ENCODE measurements around the gene OPA3. TPM values are rescaled to one million over a fixed set of nuclear protein-coding genes. Genes with fewer than 3 reads are reported as not detected.

The OPA3 gene
- polyA plus RNA-seq, 5 donors, result 5.8 to 9.4 (median 6.0) TPM

DNA sequence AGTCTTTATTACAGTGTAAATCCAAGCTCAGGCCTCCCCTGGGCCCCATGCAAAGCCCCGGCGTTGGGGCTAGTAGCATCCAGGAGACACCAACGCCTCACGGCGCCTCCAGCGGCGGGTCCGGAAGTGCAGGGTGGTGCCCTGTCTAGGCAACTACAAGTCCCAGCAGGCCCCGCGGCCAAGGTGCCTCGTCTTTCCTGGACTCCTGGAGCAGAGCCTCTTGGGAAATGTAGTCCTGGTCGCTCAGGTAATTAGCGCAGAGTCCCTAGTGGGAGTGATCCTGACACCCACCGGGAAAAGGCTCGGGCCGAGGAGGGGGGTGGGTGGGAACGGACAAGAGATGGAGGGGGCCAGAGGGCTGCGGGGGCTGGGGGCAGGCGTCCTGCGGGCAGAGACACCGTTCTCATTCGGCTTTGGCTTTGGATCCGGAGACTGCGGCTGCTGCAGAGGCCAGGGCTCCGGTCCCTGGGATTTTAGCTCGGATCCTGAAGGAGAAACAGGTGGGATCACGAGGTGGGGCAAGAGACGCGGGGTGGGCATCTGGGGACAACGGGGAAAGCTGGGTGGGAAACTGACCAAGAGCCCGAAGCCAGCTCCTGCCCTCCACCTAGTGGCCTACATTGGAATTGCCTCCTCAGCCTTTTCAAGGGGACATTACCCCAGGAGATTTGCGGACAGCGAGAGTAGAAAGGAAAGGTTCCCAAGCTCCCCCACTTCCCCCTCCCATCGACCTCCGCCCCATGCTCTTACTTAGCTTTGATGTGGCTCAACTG lies 99.1 kb downstream of the OPA3 start:
- DNase-seq, result peak; percentile 84 to 90

DNA sequence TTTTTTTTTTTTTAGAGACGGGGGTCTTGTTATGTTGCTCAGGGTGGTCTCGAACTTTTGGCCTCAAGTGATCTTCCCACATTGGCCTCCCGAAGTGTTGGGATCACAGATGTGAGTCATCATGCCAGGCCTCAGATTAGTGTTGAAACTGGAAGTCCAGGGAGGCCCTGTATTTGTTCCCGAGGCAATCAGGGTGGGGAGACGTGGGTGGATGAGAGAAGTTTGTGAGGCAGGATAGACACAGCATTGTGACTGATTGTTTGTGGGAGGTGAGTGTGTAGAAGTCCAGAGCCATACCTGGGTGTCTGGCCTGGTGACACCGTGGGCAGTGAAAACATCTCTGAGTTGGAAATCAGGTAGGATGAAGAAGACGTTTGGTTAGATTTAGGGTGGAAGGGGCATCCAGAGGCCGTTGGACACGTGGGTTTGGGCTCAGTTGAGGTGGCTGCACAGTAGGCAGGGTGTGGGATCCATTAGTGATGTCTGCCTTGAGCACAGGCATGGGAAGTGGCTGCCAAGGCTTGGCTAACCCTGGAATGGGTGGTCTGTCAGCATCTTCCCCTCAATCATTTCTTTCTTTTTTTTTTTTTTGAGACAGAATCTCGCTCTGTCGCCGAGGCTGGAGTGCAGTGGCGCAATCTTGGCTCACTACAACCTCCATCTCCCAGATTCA lies 100.2 kb downstream of the OPA3 start:
- no peak for DNase-seq

DNA sequence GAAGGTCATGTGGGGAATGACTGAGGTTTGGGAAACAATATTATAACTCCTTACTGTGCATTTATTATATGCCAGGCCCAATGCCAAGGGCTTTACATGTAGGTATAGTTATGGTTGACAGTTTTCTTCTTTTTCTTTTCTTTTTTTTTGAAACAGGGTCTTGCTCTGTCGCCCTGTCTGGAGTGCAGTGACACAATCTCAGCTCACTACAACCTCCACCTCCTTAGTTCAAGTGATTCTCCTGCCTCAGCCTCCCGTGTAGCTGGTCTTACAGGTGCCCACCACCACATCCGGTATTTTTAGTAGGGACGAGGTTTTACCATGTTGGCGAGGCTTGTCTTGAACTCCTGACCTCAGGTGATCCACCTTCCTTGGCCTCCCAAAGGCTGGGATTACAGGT lies 101.6 kb downstream of the OPA3 start:
- no peak for DNase-seq

DNA sequence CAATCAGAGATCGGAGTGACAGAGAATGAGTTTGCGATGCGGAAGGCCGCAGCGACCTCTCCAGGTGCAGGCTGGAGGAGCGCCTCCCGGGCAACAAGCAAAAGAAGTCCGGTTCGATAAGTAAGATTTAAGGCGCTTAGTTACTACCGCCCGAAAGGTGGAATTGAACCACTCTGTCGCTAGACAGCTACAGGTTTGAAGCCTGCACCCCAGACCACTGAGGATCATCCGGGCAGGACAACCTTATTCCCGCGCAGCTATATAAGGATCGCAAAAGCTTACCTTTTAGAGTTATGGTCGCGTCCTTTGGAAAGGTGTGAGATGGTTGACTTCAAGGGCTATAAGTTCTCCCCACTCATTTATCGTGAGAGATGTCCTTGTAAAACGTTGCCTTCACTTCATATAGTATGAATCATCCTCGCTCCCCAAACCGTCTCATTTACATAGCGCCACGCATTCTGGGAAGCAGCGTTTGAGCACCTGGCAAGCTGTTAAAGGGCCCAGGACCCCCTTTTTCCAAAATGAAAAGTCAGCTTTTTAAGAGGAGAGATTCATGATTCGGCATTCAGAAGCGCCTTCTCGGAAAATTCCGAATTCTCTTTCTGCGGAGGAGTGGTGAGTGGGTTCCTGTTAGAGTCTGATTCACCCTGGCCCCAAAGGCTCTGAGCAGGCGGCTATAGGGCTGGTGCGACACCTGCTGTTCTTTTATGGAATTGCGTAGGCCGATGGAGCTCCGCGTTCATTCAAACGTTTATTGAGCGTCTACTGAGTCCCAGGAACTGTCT lies 106.0 kb downstream of the OPA3 start:
- DNase-seq, result peak; percentile 89 to 92

DNA sequence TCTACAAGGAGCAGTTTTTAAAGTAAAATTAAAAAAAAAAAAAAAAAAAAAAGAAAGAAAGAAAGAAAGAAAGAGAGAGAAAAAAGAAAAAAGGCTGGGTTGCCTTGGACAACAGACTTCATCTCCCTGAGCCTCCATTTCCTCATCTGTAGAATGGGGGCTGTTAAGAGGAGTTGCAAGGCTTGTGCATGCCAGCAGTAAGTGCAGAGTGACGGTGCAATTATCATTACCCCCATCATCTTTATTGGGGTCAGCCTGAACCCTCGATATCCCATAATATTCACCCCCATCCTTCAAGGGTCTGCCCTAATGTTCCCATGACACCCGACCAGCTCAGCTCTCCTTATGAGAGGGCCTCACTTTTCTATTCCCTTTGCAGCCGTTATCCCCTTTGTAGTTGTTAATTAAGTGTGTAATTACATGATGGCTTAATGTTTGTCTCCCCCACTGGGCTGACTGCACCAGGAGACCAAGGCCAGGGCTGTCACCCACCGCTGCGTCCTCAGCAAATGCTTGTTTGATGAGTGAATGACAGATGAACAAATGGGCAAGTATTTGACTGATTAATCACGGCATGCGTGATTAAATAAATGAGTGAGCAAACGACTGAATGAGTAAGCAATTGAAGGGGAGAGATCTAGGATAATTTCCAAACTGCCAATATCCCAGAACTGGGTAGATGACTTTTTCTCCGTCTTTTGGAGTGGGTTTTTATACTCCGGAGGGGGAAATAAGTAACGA lies 106.7 kb downstream of the OPA3 start:
- no peak for DNase-seq

Other genes starting within 250 kb of the OPA3 start
- gene KLC3, start 244.1 kb downstream of the OPA3 start, polyA plus RNA-seq (ENCODE audit: insufficient read depth in 1 of 5, insufficient read length in 5 of 5, low replicate concordance in 1 of 5), result 1 to 10 TPM in 1 of 5 donors, under 1 TPM in 4; 0.34 to 1.2 (median 0.65) TPM
- 10 to 100 TPM; 27.8 to 35.8 (median 32.2) TPM for gene ERCC2, start 214.2 kb downstream of the OPA3 start, polyA plus RNA-seq (ENCODE audit: insufficient read depth in 1 of 5, insufficient read length in 5 of 5, low replicate concordance in 1 of 5)
- gene PPP1R13L, start 179.7 kb downstream of the OPA3 start, polyA plus RNA-seq (ENCODE audit: insufficient read depth in 1 of 5, insufficient read length in 5 of 5, low replicate concordance in 1 of 5), result 10 to 100 TPM; 11.2 to 20.0 (median 13.6) TPM
- gene POLR1G, start 178.2 kb downstream of the OPA3 start, polyA plus RNA-seq (ENCODE audit: insufficient read depth in 1 of 5, insufficient read length in 5 of 5, low replicate concordance in 1 of 5), result 1 to 10 TPM; 2.8 to 5.5 (median 3.6) TPM
- 100 to 1,000 TPM in 1 of 5 donors, 10 to 100 TPM in 4; 77.2 to 123 (median 93.4) TPM for gene ERCC1, start 160.9 kb downstream of the OPA3 start, polyA plus RNA-seq (ENCODE audit: insufficient read depth in 1 of 5, insufficient read length in 5 of 5, low replicate concordance in 1 of 5)
- gene FOSB, start 116.8 kb downstream of the OPA3 start, polyA plus RNA-seq (ENCODE audit: insufficient read depth in 1 of 5, insufficient read length in 5 of 5, low replicate concordance in 1 of 5), result 100 to 1,000 TPM in 4 of 5 donors, 10 to 100 TPM in 1; 15.5 to 269 (median 169) TPM
- 10 to 100 TPM; 10.1 to 14.7 (median 11.2) TPM for gene RTN2, start 87.8 kb downstream of the OPA3 start, polyA plus RNA-seq (ENCODE audit: insufficient read depth in 1 of 5, insufficient read length in 5 of 5, low replicate concordance in 1 of 5)
- under 1 TPM; 0.15 to 0.49 (median 0.28) TPM for gene PPM1N, start 86.4 kb downstream of the OPA3 start, polyA plus RNA-seq (ENCODE audit: insufficient read depth in 1 of 5, insufficient read length in 5 of 5, low replicate concordance in 1 of 5)
- 10 to 100 TPM; 47.8 to 59.7 (median 57.2) TPM for gene VASP, start 77.3 kb downstream of the OPA3 start, polyA plus RNA-seq (ENCODE audit: insufficient read depth in 1 of 5, insufficient read length in 5 of 5, low replicate concordance in 1 of 5)
- gene GPR4, start 17.4 kb upstream of the OPA3 start, polyA plus RNA-seq (ENCODE audit: insufficient read depth in 1 of 5, insufficient read length in 5 of 5, low replicate concordance in 1 of 5), result 1 to 10 TPM; 2.5 to 5.3 (median 3.7) TPM
- gene EML2, start 54.6 kb upstream of the OPA3 start, polyA plus RNA-seq (ENCODE audit: insufficient read depth in 1 of 5, insufficient read length in 5 of 5, low replicate concordance in 1 of 5), result 10 to 100 TPM; 24.3 to 31.4 (median 29.8) TPM
- gene GIPR, start 83.4 kb upstream of the OPA3 start, polyA plus RNA-seq (ENCODE audit: insufficient read depth in 1 of 5, insufficient read length in 5 of 5, low replicate concordance in 1 of 5), result 1 to 10 TPM; 2.8 to 8.7 (median 5.2) TPM
- gene SNRPD2, start 107.2 kb upstream of the OPA3 start, polyA plus RNA-seq (ENCODE audit: insufficient read depth in 1 of 5, insufficient read length in 5 of 5, low replicate concordance in 1 of 5), result 100 to 1,000 TPM; 328 to 445 (median 361) TPM
- gene QPCTL, start 107.9 kb upstream of the OPA3 start, polyA plus RNA-seq (ENCODE audit: insufficient read depth in 1 of 5, insufficient read length in 5 of 5, low replicate concordance in 1 of 5), result 10 to 100 TPM in 4 of 5 donors, 1 to 10 TPM in 1; 7.2 to 14.6 (median 11.4) TPM
- gene FBXO46, start 146.1 kb upstream of the OPA3 start, polyA plus RNA-seq (ENCODE audit: insufficient read depth in 1 of 5, insufficient read length in 5 of 5, low replicate concordance in 1 of 5), result 10 to 100 TPM; 10.2 to 22.1 (median 17.6) TPM
- gene MEIOSIN, start 148.6 kb upstream of the OPA3 start, polyA plus RNA-seq (ENCODE audit: insufficient read depth in 1 of 5, insufficient read length in 5 of 5, low replicate concordance in 1 of 5), result not detected
- 10 to 100 TPM; 10.7 to 39.5 (median 20.0) TPM for gene SIX5, start 184.4 kb upstream of the OPA3 start, polyA plus RNA-seq (ENCODE audit: insufficient read depth in 1 of 5, insufficient read length in 5 of 5, low replicate concordance in 1 of 5)
- gene DMPK, start 197.7 kb upstream of the OPA3 start, polyA plus RNA-seq (ENCODE audit: insufficient read depth in 1 of 5, insufficient read length in 5 of 5, low replicate concordance in 1 of 5), result 10 to 100 TPM; 43.9 to 89.6 (median 52.9) TPM
- gene DMWD, start 208.0 kb upstream of the OPA3 start, polyA plus RNA-seq (ENCODE audit: insufficient read depth in 1 of 5, insufficient read length in 5 of 5, low replicate concordance in 1 of 5), result 10 to 100 TPM; 23.6 to 45.4 (median 34.3) TPM
- gene RSPH6A, start 230.5 kb upstream of the OPA3 start, polyA plus RNA-seq (ENCODE audit: insufficient read depth in 1 of 5, insufficient read length in 5 of 5, low replicate concordance in 1 of 5), result under 1 TPM in 1 of 5 donors, not detected in 4; 0.08 TPM

All from right lung (tissue), 5 donors.